GM23338 (cell line): ENCODE measurements around the gene CAPN7. TPM values are rescaled to one million over a fixed set of nuclear protein-coding genes. Genes with fewer than 3 reads are reported as not detected.

Experiments
- ATAC-seq: fragments of 200-7000 bp; cut with Tn5 transposase; 3 replicates; pipeline ENCODE4 v1.9.1; 2020
- DNase-seq: peaks from one replicate; pipeline ENCODE4 v3.0.0-alpha.2; 2015; ENCODE audit warnings: low spot score
- H2AFZ ChIP-seq: fragments of 200-600 bp; sonication (generic); 2 replicates; pipeline ENCODE4 v1.8.0; 2016; ENCODE audit warnings: antibody characterized with exemption, mild to moderate bottlenecking, moderate library complexity
- H3F3A ChIP-seq: fragments of 200-600 bp; sonication (generic); replicated peaks from 2 replicates; pipeline ENCODE4 v1.8.0; 2017; ENCODE audit warnings: antibody characterized with exemption, mixed run types, low read depth
- H3K27ac ChIP-seq: fragments of 200-600 bp; sonication (generic); 2 replicates; pipeline ENCODE4 v1.6.1; 2016; ENCODE audit warnings: low read depth
- H3K27me3 ChIP-seq: fragments of 200-600 bp; sonication (generic); 2 replicates; pipeline ENCODE4 v1.8.0; 2016; ENCODE audit warnings: mild to moderate bottlenecking, mixed run types, moderate library complexity; ENCODE audit not compliant: insufficient read depth
- H3K36me3 ChIP-seq: fragments of 200-600 bp; sonication (generic); 2 replicates; pipeline ENCODE4 v1.8.0; 2016; ENCODE audit warnings: mild to moderate bottlenecking; ENCODE audit not compliant: insufficient read depth
- H3K4me1 ChIP-seq: fragments of 200-600 bp; sonication (generic); 2 replicates; pipeline ENCODE4 v1.8.0; 2016; ENCODE audit warnings: mild to moderate bottlenecking, moderate library complexity; ENCODE audit not compliant: insufficient read depth
- H3K4me2 ChIP-seq: fragments of 200-600 bp; sonication (generic); 2 replicates; pipeline ENCODE4 v1.7.1; 2017; ENCODE audit warnings: mixed run types
- H3K4me3 ChIP-seq: fragments of 200-600 bp; sonication (generic); 2 replicates; pipeline ENCODE4 v1.6.1; 2016; ENCODE audit warnings: mixed run types
- H3K79me2 ChIP-seq: fragments of 200-600 bp; sonication (generic); replicated peaks from 2 replicates; pipeline ENCODE4 v1.8.0; 2017; ENCODE audit warnings: mild to moderate bottlenecking; ENCODE audit not compliant: insufficient read depth
- H3K9me2 ChIP-seq: fragments of 200-600 bp; sonication (generic); 2 replicates; pipeline ENCODE4 v1.8.0; 2017; ENCODE audit not compliant: insufficient read depth
- H4K20me1 ChIP-seq: fragments of 200-600 bp; sonication (generic); replicated peaks from 2 replicates; pipeline ENCODE4 v1.8.0; 2017; ENCODE audit warnings: mild to moderate bottlenecking; ENCODE audit not compliant: insufficient read depth
- H3K27ac Mint-ChIP-seq: 2 replicates; pipeline ENCODE4 v1.8.0; 2020; ENCODE audit warnings: inconsistent platforms, mild to moderate bottlenecking, moderate library complexity, mixed read lengths
- H3K27me3 Mint-ChIP-seq: 3 replicates; pipeline ENCODE4 v1.8.0; 2022; ENCODE audit warnings: low read depth, mild to moderate bottlenecking, moderate library complexity, mixed read lengths, inconsistent platforms; ENCODE audit not compliant: insufficient read depth, poor library complexity
- H3K36me3 Mint-ChIP-seq: 3 replicates; pipeline ENCODE4 v1.8.0; 2021; ENCODE audit warnings: low read depth, mild to moderate bottlenecking, inconsistent platforms, moderate library complexity, mixed read lengths
- H3K4me1 Mint-ChIP-seq: 3 replicates; pipeline ENCODE4 v1.8.0; 2020; ENCODE audit warnings: mild to moderate bottlenecking, inconsistent platforms, mixed read lengths
- H3K4me3 Mint-ChIP-seq: 3 replicates; pipeline ENCODE4 v1.8.0; 2021; ENCODE audit warnings: moderate library complexity, mild to moderate bottlenecking, inconsistent platforms, mixed read lengths
- H3K9me3 Mint-ChIP-seq: 3 replicates; pipeline ENCODE4 v1.8.0; 2020; ENCODE audit warnings: moderate library complexity, mild to moderate bottlenecking, inconsistent platforms, mixed read lengths
- CTCF ChIP-seq, 2 experiments: fragments of 200-600 bp in 1 of 2; sonication (generic) in 1 of 2; conservative IDR thresholded peaks; 2 replicates each; pipeline versions ENCODE4 v1.5.1 to v1.6.1; 2016 to 2017; ENCODE audit warnings: antibody characterized with exemption in 2 of 2, low read depth in 2 of 2, mild to moderate bottlenecking in 2 of 2, moderate library complexity in 1 of 2
- ETS1 ChIP-seq: IDR thresholded peaks from 2 replicates; pipeline ENCODE4 v1.6.1; 2016; ENCODE audit warnings: antibody characterized with exemption
- NANOG ChIP-seq: IDR thresholded peaks from 2 replicates; pipeline ENCODE4 v1.6.1; 2016; ENCODE audit warnings: antibody characterized with exemption, borderline replicate concordance
- STAT1 ChIP-seq: IDR thresholded peaks from one replicate; pipeline ENCODE4 v1.6.1; 2016; ENCODE audit warnings: antibody characterized with exemption; ENCODE audit not compliant: unreplicated experiment
- ZNF114 ChIP-seq: fragments of 250-450 bp; sonication (Bioruptor Pico); IDR thresholded peaks from 2 replicates; pipeline ENCODE4 v1.5.0; 2020; ENCODE audit warnings: mild to moderate bottlenecking, moderate library complexity
- ZNF331 ChIP-seq: fragments of 250-450 bp; sonication (Bioruptor Pico); IDR thresholded peaks from 2 replicates; pipeline ENCODE4 v1.5.0; 2020; ENCODE audit warnings: low read depth, mild to moderate bottlenecking, moderate library complexity
- ZNF462 ChIP-seq: fragments of 250-450 bp; sonication (Bioruptor Pico); IDR thresholded peaks from 2 replicates; pipeline ENCODE4 v1.5.0; 2020; ENCODE audit warnings: mild to moderate bottlenecking, moderate library complexity
- polyA plus RNA-seq: library from polyadenylated mRNA; unstranded; fragments of >200 nt; fragmentation: Nextera tagmentation; extraction: Ambion mirVana; gene quantifications from 2 replicates; pipeline ENCODE4 v1.2.1, GENCODE V29; 2016
- total RNA-seq: library from RNA; depleted of rRNA; stranded (reverse); fragments of >200 nt; shearing (Covaris generic); gene quantifications from 2 replicates; pipeline ENCODE4 v1.2.3, GENCODE V29; 2014

The CAPN7 gene
- total and polyA plus RNA-seq, 2 experiments from 2014 or later = 9.9 to 18.1 TPM

- no peak overlapping the region for H3K4me3 Mint-ChIP-seq
- no peak for ATAC-seq
These were observed 59.8 kb downstream of the CAPN7 start for GRCh38 chr3:15265655-15266509.

GRCh38 chr3:15266510-15267376 lies 60.7 kb downstream of the CAPN7 start:
- H3F3A ChIP-seq = no peaks in the 10 kb centered on the region
- no peaks in the 10 kb centered on the region for H3K36me3 Mint-ChIP-seq
- H3K27me3 ChIP-seq = no peaks in the 10 kb centered on the region
- H3K4me2 ChIP-seq = no peak overlapping the region
- DNase-seq = no peak
- no peak overlapping the region for H3K27ac ChIP-seq
- H3K36me3 ChIP-seq = no peaks in the 10 kb centered on the region
- no peak overlapping the region for H3K27ac Mint-ChIP-seq
- no peaks in the 10 kb centered on the region for H3K9me2 ChIP-seq
- no peaks in the 10 kb centered on the region; the same call in 1 of the 2 replicates for H3K79me2 ChIP-seq
- H3K4me1 ChIP-seq = no peaks in the 10 kb centered on the region
- H3K27me3 Mint-ChIP-seq = peaks cover 3% of the 10 kb centered on the region
- no peak overlapping the region for H2AFZ ChIP-seq
- H3K4me3 Mint-ChIP-seq = no peak overlapping the region
- H4K20me1 ChIP-seq = no peaks in the 10 kb centered on the region
- no peak for ATAC-seq
- H3K4me1 Mint-ChIP-seq = no peaks in the 10 kb centered on the region
- no peak overlapping the region for H3K4me3 ChIP-seq
- H3K9me3 Mint-ChIP-seq = no peaks in the 10 kb centered on the region
- TF ChIP-seq ETS1 = no peak
- TF ChIP-seq CTCF (conservative IDR thresholded peaks at IDR 0.05; ENCODE audit: low read depth in 2 of 2) = no peak
- TF ChIP-seq ZNF331 (CRISPR knock-in tag) = no peak
- no peak for TF ChIP-seq ZNF462
- no peak for TF ChIP-seq ZNF114 (CRISPR knock-in tag)

More at GRCh38 chr3:15265655-15266509, 59.8 kb downstream of the CAPN7 start:
- DNase-seq = no peak
- no peaks in the 10 kb centered on the region for H3K27me3 ChIP-seq
- no peaks in the 10 kb centered on the region for H3K36me3 Mint-ChIP-seq
- no peak overlapping the region for H3K4me3 ChIP-seq
- H2AFZ ChIP-seq = no peak overlapping the region
- H4K20me1 ChIP-seq = no peaks in the 10 kb centered on the region
- no peaks in the 10 kb centered on the region for H3K4me1 ChIP-seq
- H3K9me2 ChIP-seq = no peaks in the 10 kb centered on the region
- no peaks in the 10 kb centered on the region for H3K9me3 Mint-ChIP-seq
- no peak overlapping the region for H3K27ac ChIP-seq
- no peak for TF ChIP-seq STAT1
- TF ChIP-seq ETS1 = no peak
- no peak for TF ChIP-seq ZNF114 (CRISPR knock-in tag)
- no peak for TF ChIP-seq NANOG
- H3K27me3 Mint-ChIP-seq = peaks cover 3% of the 10 kb centered on the region
- H3K36me3 ChIP-seq = no peaks in the 10 kb centered on the region
- no peak overlapping the region for H3K4me2 ChIP-seq
- H3K4me1 Mint-ChIP-seq = no peaks in the 10 kb centered on the region
- no peak overlapping the region for H3K27ac Mint-ChIP-seq
- no peaks in the 10 kb centered on the region; the same call in 1 of the 2 replicates for H3K79me2 ChIP-seq
- no peaks in the 10 kb centered on the region for H3F3A ChIP-seq
